Glutamatergic neuron (in vitro differentiated cells): ENCODE data around the gene PPDPF. TPM values are rescaled to one million over a fixed set of nuclear protein-coding genes. Genes with fewer than 3 reads are reported as not detected.
A peak's percentile ranks its signal among the peaks of the same experiment; 100 is the strongest.
"Not testable (repeated sequence)": the region's sequence is repeated elsewhere in the genome, so short reads cannot be mapped to it uniquely, and the experiment has no call there.

Experiments
- DNase-seq: peaks from one replicate; pipeline ENCODE4 v3.0.0; 2022
- H3K27ac Mint-ChIP-seq: one replicate; pipeline ENCODE4 v1.8.0; 2020; ENCODE audit warnings: mild to moderate bottlenecking, mixed read lengths, inconsistent platforms; ENCODE audit not compliant: unreplicated experiment
- H3K27me3 Mint-ChIP-seq: one replicate; pipeline ENCODE4 v1.8.0; 2020; ENCODE audit warnings: mild to moderate bottlenecking, moderate library complexity, mixed read lengths, inconsistent platforms; ENCODE audit not compliant: unreplicated experiment
- H3K36me3 Mint-ChIP-seq: one replicate; pipeline ENCODE4 v1.8.0; 2020; ENCODE audit warnings: mild to moderate bottlenecking, mixed read lengths, inconsistent platforms; ENCODE audit not compliant: unreplicated experiment
- H3K4me1 Mint-ChIP-seq: one replicate; pipeline ENCODE4 v1.8.0; 2020; ENCODE audit warnings: mild to moderate bottlenecking, low read depth, mixed read lengths, inconsistent platforms; ENCODE audit not compliant: unreplicated experiment
- H3K4me3 Mint-ChIP-seq: one replicate; pipeline ENCODE4 v1.8.0; 2020; ENCODE audit warnings: mild to moderate bottlenecking, mixed read lengths, inconsistent platforms; ENCODE audit not compliant: unreplicated experiment
- H3K9me3 Mint-ChIP-seq: one replicate; pipeline ENCODE4 v1.8.0; 2020; ENCODE audit warnings: mild to moderate bottlenecking, moderate library complexity, mixed read lengths, inconsistent platforms; ENCODE audit not compliant: unreplicated experiment
- total RNA-seq: library from RNA; stranded (reverse); fragmentation: NEBNext Ultra II Directional; extraction: Animal tissue kit (Norgen Biotek cat#: 25700); gene quantifications from one replicate; pipeline ENCODE4 v1.2.1, GENCODE V29; 2021; ENCODE audit not compliant: unreplicated experiment
- TF ChIP-seq, protein P1 (sequence below): fragments of 200-600 bp; sonication (generic); IDR thresholded peaks from one replicate; pipeline ENCODE4 v1.5.0; 2021; ENCODE audit not compliant: partially characterized antibody, unreplicated experiment

PPDPF gene
- total RNA-seq, 1 donor from 2014 or later: 293 TPM

DNA sequence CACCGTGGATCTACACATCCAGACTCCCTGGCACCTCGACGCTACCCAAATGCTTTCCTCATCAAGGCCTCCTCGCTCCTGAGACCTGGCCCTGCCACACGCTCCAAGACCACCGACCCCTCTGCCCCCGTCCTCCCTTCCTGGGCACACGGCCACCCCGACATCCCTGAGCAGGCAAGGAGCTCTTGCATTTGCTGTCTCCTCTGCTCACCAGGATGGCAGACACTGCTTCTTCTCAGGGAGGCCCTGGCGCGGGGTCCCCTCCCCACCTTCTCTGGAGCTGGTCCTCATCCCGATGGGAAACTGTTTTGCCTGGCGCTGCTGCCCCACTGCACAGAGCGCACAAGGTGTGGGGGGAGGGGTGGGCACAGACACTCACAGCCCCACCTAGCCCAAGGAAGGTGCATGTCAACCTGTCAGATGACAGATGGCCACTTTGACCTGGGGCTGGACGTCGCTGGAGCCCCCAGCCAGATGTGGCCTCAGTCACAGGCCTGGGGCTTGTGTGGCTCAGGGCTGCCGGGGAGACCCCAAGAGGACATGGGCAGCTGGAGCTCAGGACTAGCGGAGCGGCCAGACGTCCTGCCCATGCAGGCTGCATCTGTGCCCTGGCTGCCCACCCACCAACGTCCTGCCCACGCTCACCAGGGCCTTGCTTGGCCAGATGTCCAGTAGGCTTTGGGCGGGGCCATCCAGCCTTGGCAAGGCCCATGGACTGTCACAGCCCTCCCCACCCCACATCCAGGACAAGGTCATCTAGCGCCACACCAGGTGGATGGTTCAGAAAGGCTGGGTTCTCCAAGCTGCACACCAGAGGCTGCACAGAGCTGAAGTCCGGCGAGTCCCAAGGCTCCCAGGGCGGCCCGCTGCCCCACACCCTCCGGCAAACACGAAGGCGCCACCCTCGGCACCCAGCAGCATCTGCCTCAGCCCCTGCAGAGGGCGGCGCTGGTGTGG lies 41.9 kb upstream of the PPDPF start:
- H3K27me3 Mint-ChIP-seq: peaks cover 15% of the 10 kb centered on the region
- peaks cover 10% of the 10 kb centered on the region for H3K9me3 Mint-ChIP-seq
- DNase-seq: no peak
- no peak overlapping the region for H3K27ac Mint-ChIP-seq
- TF ChIP-seq, protein P1, sequence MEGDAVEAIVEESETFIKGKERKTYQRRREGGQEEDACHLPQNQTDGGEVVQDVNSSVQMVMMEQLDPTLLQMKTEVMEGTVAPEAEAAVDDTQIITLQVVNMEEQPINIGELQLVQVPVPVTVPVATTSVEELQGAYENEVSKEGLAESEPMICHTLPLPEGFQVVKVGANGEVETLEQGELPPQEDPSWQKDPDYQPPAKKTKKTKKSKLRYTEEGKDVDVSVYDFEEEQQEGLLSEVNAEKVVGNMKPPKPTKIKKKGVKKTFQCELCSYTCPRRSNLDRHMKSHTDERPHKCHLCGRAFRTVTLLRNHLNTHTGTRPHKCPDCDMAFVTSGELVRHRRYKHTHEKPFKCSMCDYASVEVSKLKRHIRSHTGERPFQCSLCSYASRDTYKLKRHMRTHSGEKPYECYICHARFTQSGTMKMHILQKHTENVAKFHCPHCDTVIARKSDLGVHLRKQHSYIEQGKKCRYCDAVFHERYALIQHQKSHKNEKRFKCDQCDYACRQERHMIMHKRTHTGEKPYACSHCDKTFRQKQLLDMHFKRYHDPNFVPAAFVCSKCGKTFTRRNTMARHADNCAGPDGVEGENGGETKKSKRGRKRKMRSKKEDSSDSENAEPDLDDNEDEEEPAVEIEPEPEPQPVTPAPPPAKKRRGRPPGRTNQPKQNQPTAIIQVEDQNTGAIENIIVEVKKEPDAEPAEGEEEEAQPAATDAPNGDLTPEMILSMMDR: no peak
- H3K4me3 Mint-ChIP-seq: no peak overlapping the region
- no peaks in the 10 kb centered on the region for H3K36me3 Mint-ChIP-seq
- peaks cover 27% of the 10 kb centered on the region for H3K4me1 Mint-ChIP-seq

DNA sequence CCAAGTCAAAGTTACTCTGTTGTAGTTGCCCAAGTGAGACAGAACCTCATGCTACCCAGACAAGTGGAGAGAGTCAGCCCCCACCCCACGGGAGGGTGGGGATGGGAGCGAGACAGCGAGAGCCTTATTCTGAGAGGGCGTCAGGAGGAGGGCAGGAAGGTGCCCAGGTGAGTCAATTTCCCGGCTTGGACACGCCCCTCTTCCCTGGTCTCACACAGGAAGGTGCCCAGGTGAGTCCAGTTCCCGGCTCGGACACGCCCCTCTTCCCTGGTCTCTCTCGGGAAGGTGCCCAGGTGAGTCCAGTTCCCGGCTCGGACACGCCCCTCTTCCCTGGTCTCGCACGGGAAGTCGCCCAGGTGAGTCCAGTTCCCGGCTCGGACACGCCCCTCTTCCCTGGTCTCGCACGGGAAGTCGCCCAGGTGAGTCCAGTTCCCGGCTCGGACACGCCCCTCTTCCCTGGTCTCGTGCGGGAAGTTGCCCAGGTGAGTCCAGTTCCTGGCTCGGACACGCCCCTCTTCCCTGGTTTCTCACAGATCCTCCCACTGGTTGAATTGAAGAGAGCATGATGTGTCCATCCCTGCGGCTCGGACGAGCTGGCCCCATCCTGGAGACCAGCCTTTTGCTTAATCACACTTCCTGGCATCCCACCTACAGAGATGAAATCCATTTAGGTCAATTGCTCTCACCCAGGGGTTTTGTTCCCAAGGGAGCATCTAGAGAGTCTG lies 40.7 kb upstream of the PPDPF start:
- not testable (repeated sequence) for H3K27ac Mint-ChIP-seq, H3K9me3 Mint-ChIP-seq, DNase-seq, H3K36me3 Mint-ChIP-seq, H3K4me3 Mint-ChIP-seq
- H3K27me3 Mint-ChIP-seq: peaks cover 11% of the 10 kb centered on the region
- peaks cover 20% of the 10 kb centered on the region for H3K4me1 Mint-ChIP-seq

DNA sequence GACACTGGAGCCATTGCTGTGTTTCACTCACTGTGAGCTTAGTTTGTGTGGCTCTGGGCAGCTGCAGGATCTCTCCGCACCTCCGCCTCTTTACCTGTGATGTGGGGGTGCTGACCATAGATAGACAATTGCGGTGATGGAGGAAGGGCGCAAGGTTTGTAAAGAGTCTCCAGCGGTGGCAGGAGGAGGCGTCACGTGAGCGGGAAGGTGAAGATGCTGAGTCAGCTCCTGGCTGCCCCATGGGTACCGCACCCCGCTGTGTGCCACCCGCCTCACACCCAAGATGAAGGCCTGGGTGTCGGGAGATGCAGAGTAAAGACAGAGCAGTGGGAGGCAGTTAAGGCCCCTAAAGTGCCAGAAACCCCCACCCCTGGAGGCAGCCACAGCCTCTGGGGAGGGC lies 39.1 kb upstream of the PPDPF start:
- no peak overlapping the region for H3K4me3 Mint-ChIP-seq
- TF ChIP-seq, protein P1: no peak
- no peak for DNase-seq
- H3K27me3 Mint-ChIP-seq: peaks cover 10% of the 10 kb centered on the region
- no peak overlapping the region for H3K27ac Mint-ChIP-seq
- H3K36me3 Mint-ChIP-seq: no peaks in the 10 kb centered on the region
- H3K4me1 Mint-ChIP-seq: peaks cover 18% of the 10 kb centered on the region
- H3K9me3 Mint-ChIP-seq: peaks cover 10% of the 10 kb centered on the region

- H3K27ac Mint-ChIP-seq: no peak overlapping the region
- H3K9me3 Mint-ChIP-seq: peaks cover 9% of the 10 kb centered on the region
- H3K4me1 Mint-ChIP-seq: peaks cover 18% of the 10 kb centered on the region
- no peak for DNase-seq
- H3K4me3 Mint-ChIP-seq: peak overlapping the region; percentile 38
- H3K36me3 Mint-ChIP-seq: no peaks in the 10 kb centered on the region
- H3K27me3 Mint-ChIP-seq: peaks cover 6% of the 10 kb centered on the region
- TF ChIP-seq, protein P1: no peak
Measured at GRCh38 chr20:63482021-63482587, 38.5 kb upstream of the PPDPF start.

DNA sequence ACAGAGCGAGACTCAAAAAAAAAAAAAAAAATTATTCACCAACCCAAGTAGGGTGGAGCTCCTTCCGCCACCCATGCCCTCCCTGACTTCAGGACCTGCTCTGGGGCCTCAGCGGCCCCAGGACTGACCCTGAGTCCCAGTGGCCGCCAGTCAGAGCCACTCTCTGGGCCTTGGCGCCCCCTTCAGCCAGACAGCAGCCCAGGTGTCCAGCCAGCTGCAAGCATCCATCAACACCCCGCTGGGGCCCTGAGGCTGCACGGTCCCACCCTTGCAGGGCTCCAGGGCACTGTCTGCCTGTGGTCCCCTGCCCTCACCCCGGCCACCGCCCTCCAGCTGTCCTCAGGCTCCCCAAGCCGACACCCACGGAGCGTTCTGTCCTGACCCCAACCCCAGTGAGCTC lies 36.7 kb upstream of the PPDPF start:
- peaks cover 14% of the 10 kb centered on the region for H3K4me1 Mint-ChIP-seq
- H3K9me3 Mint-ChIP-seq: peaks cover 9% of the 10 kb centered on the region
- TF ChIP-seq, protein P1: no peak
- DNase-seq: peak; percentile 38
- no peak overlapping the region for H3K4me3 Mint-ChIP-seq
- H3K27ac Mint-ChIP-seq: no peak overlapping the region
- H3K27me3 Mint-ChIP-seq: peaks cover 6% of the 10 kb centered on the region
- no peaks in the 10 kb centered on the region for H3K36me3 Mint-ChIP-seq
